Vagina (tissue), 2 donors: ENCODE measurements around the gene IPO4. TPM values are rescaled to one million over a fixed set of nuclear protein-coding genes. Genes with fewer than 3 reads are reported as not detected.
"Not testable (repeated sequence)": the region's sequence is repeated elsewhere in the genome, so short reads cannot be mapped to it uniquely, and the experiment has no call there.

Experiments used
- DNase-seq, 2 donors: peaks; one replicate each; pipeline ENCODE4 v3.0.0-alpha.2; 2017; ENCODE audit errors: extremely low spot score in 2 of 2
- H3K27ac ChIP-seq: fragments of 200-600 bp; sonication (generic); one replicate; pipeline ENCODE4 v1.5.1; 2019
- H3K27me3 ChIP-seq: fragments of 200-600 bp; sonication (generic); one replicate; pipeline ENCODE4 v1.5.1; 2019
- H3K36me3 ChIP-seq, 2 donors: fragments of 200-600 bp; sonication (generic); one replicate each; pipeline ENCODE4 v1.5.1; 2017 to 2019
- H3K4me1 ChIP-seq: fragments of 200-600 bp; sonication (generic); one replicate; pipeline ENCODE4 v1.5.1; 2019
- H3K4me3 ChIP-seq, 2 donors: fragments of 200-600 bp; sonication (generic); 1 replicate in 1 of 2; 2 replicates in 1 of 2; pipeline ENCODE4 v1.5.1; 2016 to 2019
- H3K9me3 ChIP-seq: fragments of 200-600 bp; sonication (generic); one replicate; pipeline ENCODE4 v1.5.1; 2019
- CTCF ChIP-seq, 3 experiments: fragments of 450-650 bp in 2 of 3; fragments of 200-600 bp in 1 of 3; sonication (generic) in 1 of 3; IDR thresholded peaks; one replicate each; pipeline ENCODE4 v1.5.1; 2017 to 2019; ENCODE audit warnings: antibody characterized with exemption in 3 of 3, mild to moderate bottlenecking in 2 of 3, moderate library complexity in 2 of 3
- POLR2A ChIP-seq, 2 donors: fragments of 450-650 bp; IDR thresholded peaks; one replicate each; pipeline ENCODE4 v1.6.1; 2017; ENCODE audit warnings: antibody characterized with exemption in 2 of 2, mild to moderate bottlenecking in 2 of 2, moderate library complexity in 2 of 2
- POLR2AphosphoS5 ChIP-seq, 2 donors: sonication (generic); formaldehyde crosslinking; IDR thresholded peaks; one replicate each; pipeline ENCODE4 v1.9.0; 2017; ENCODE audit warnings: antibody characterized with exemption in 2 of 2, mild to moderate bottlenecking in 2 of 2, low read depth in 1 of 2; ENCODE audit not compliant: insufficient read depth in 1 of 2
- intact Hi-C: fragments of 100-400 bp; cut with DNase I; formaldehyde crosslinking; loops from one replicate; pipeline ENCODE4 v1.15.1; 2023
- total RNA-seq: library from RNA; depleted of rRNA; stranded (reverse); fragments of >200 nt; gene quantifications from one replicate; pipeline ENCODE4 v1.2.3, GENCODE V29; 2016

IPO4 gene
- total RNA-seq, 1 donor from 2014 or later = 28.5 TPM

- TF ChIP-seq POLR2A (IDR thresholded peaks at IDR 0.05) = no peak
- TF ChIP-seq POLR2AphosphoS5 (IDR thresholded peaks at IDR 0.05; ENCODE audit: insufficient read depth in 1 of 2, low read depth in 1 of 2) = no peak
- TF ChIP-seq CTCF (IDR thresholded peaks at IDR 0.05) = no peak
- H3K36me3 ChIP-seq = no peaks in the 10 kb centered on the region
- no peak for DNase-seq
- H3K9me3 ChIP-seq = no peaks in the 10 kb centered on the region
- no peak overlapping the region for H3K27ac ChIP-seq
- intact Hi-C loops = no loop called here
- peaks cover 14% of the 10 kb centered on the region for H3K4me1 ChIP-seq
- no peak overlapping the region for H3K4me3 ChIP-seq
- no peaks in the 10 kb centered on the region for H3K27me3 ChIP-seq
Observed at GRCh38 chr14:24219521-24219920, 30.9 kb upstream of the IPO4 start.

GRCh38 chr14:24219080-24219479 is 30.5 kb upstream of the IPO4 start:
- no peaks in the 10 kb centered on the region for H3K9me3 ChIP-seq
- peaks cover 19% of the 10 kb centered on the region for H3K4me1 ChIP-seq
- no peaks in the 10 kb centered on the region for H3K27me3 ChIP-seq
- H3K27ac ChIP-seq = no peak overlapping the region
- TF ChIP-seq POLR2A (IDR thresholded peaks at IDR 0.05) (no peak), POLR2AphosphoS5 (IDR thresholded peaks at IDR 0.05; ENCODE audit: insufficient read depth in 1 of 2, low read depth in 1 of 2) (no peak), CTCF (IDR thresholded peaks at IDR 0.05) (no peak)
- DNase-seq = no peak
- no peak overlapping the region for H3K4me3 ChIP-seq
- intact Hi-C loops = no loop called here
- H3K36me3 ChIP-seq = no peaks in the 10 kb centered on the region

- H3K9me3 ChIP-seq, H3K36me3 ChIP-seq, H3K4me3 ChIP-seq, DNase-seq, H3K27ac ChIP-seq, intact Hi-C loops, H3K27me3 ChIP-seq: not testable (repeated sequence)
- H3K4me1 ChIP-seq = peaks cover 31% of the 10 kb centered on the region
Observed at GRCh38 chr14:24216876-24217275, 28.3 kb upstream of the IPO4 start.

- intact Hi-C loops = no loop called here
- TF ChIP-seq POLR2AphosphoS5 (IDR thresholded peaks at IDR 0.05; ENCODE audit: insufficient read depth in 1 of 2, low read depth in 1 of 2) (no peak), CTCF (IDR thresholded peaks at IDR 0.05) (no peak), POLR2A (IDR thresholded peaks at IDR 0.05) (no peak)
- peak overlapping the region; percentile 89 for H3K27ac ChIP-seq
- H3K4me1 ChIP-seq = peaks cover 36% of the 10 kb centered on the region
- H3K27me3 ChIP-seq = no peaks in the 10 kb centered on the region
- peak overlapping the region; percentile 66 to 70 for H3K4me3 ChIP-seq
- DNase-seq = no peak
- H3K9me3 ChIP-seq = no peaks in the 10 kb centered on the region
- H3K36me3 ChIP-seq = peaks cover 0 to 2% of the 10 kb centered on the region in 2 donors
Observed at GRCh38 chr14:24216345-24216699, 27.7 kb upstream of the IPO4 start.

- H3K9me3 ChIP-seq = no peaks in the 10 kb centered on the region
- intact Hi-C loops = no loop called here
- peak within 1 kb of the TSS; percentile 89 for H3K27ac ChIP-seq
- H3K4me3 ChIP-seq = peak within 1 kb of the TSS; percentile 66 to 70
- peaks cover 0 to 6% of the 10 kb centered on the region in 2 donors for H3K36me3 ChIP-seq
- no peaks in the 10 kb centered on the region for H3K27me3 ChIP-seq
- peak; percentile 30 to 64 (median 34) for TF ChIP-seq CTCF (IDR thresholded peaks at IDR 0.05)
- TF ChIP-seq POLR2A (IDR thresholded peaks at IDR 0.05) = peak in 1 of 2 donors; percentile 70
- TF ChIP-seq POLR2AphosphoS5 (IDR thresholded peaks at IDR 0.05; ENCODE audit: insufficient read depth in 1 of 2, low read depth in 1 of 2) = peak; percentile 85 to 97
- peaks cover 42% of the 10 kb centered on the region for H3K4me1 ChIP-seq
- DNase-seq = no peak
Observed at GRCh38 chr14:24215495-24216344, 27.1 kb upstream of the IPO4 start, which contains the start of gene MDP1. TSS of gene MDP1 (minus strand) at chr14:24216066. CDS start at chr14:24215955, 111 bp downstream.
